ENCODE results near the gene TMIE.

Gene TMIE

DNA sequence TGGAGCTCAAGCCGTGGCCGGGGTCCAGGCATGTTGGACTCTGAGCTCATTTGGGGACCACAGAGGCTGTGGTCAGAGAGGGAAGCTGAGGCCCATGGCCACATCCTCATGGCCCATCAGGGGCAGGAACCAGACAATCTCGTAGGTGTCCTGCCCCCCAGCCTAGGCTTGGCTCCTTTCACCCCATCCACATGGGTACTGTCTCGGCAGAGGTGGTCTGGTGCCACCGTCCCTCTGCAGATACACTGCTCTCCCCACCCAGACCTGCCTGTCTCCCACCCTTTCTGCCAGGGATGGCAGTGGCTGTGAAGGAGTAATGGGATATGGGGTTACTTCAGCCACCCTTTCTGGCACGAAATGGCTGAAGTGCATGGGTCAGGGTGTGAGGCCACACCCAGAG, 8.5 kb downstream of the TMIE start:
- FAIRE-seq: no peak

DNA sequence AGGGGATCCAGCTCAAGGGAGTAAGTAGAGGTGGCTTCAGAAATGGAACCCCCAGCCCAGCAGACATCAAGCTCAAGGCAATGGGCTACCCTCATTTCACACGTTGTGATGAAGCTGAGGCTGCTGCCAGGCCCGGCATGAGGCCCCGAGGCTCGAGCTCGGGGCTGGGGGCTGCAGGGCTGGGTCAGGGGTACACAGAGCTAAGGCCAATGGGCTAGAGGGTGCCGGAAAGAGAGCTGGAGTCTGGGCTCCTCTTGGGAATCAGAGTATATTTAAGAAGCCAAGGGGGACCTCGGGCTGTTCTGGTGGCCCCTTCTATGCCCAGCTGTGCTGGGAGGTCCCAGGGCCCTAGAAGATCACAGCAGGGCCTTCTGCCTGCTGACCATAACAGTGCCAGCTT, 9.0 kb downstream of the TMIE start:
- no peak for FAIRE-seq

DNA sequence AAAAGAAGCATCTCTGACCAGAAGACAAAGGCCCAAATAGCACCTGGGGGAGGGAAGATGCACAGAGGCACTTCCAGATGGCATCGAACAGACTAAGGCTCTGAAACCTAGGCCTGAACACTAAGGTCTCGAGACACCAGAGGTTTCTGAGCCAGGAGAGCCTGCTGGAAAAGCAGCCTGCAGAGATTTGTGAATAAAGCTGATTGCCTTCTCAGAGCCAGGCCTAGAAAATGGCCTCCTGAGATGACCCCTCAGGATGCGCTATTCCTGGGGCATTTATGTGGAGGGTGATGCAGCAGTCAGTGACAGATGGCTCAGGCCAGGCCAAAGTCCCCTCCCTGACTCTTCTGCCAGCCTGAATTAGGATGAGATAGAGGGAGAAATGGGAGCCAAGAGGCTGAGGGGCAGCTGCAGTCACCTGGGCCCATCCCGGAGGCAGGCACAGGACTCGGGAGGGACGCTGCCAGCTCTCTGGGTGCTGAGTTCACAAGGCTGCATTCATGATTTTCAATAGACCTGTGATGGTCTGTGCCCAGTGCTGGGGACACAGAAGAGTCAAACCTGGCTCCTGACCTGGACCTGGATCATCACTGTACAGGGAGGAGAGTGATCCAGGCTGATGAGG, 9.6 kb downstream of the TMIE start:
- FAIRE-seq: no peak

DNA sequence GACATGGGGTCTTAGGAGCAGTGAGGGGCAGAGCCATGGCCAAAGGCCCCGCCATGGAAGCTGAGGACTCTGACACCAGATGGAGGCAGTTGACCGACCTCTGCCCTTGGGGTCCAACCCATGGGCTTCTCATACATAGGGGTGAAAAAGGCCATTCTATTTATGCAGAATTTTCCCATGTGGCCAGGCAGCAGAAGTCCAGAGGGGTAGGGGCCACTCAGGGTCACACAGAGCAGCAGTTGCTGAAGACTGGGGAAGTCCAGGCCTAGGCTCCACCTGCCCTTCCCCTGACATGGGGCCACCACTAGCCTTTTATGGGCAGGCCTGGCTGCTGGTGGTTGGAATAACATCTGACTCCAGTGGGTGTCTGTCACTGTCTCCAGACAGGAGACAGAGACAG, 10.1 kb downstream of the TMIE start:
- no peak for FAIRE-seq

DNA sequence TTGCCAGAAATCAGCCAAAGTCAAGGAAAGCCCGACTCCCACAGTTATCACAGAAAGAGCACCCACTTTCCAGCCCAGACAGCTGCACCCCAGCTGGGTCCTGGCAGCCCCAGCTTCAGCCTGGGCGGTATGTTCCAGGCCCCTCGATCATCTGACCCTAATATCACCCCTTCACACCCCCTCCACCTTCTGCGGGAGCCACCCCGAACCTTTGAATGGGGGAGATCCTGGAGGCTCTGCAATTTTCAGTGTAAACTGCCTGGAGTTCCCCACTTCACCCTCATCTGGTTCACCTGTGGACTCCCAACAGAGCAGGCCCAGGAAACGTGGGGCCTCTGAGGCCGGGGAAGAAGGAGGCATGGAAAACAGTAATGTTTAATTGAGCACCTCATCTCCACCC, 10.6 kb downstream of the TMIE start:
- no peak for FAIRE-seq

DNA sequence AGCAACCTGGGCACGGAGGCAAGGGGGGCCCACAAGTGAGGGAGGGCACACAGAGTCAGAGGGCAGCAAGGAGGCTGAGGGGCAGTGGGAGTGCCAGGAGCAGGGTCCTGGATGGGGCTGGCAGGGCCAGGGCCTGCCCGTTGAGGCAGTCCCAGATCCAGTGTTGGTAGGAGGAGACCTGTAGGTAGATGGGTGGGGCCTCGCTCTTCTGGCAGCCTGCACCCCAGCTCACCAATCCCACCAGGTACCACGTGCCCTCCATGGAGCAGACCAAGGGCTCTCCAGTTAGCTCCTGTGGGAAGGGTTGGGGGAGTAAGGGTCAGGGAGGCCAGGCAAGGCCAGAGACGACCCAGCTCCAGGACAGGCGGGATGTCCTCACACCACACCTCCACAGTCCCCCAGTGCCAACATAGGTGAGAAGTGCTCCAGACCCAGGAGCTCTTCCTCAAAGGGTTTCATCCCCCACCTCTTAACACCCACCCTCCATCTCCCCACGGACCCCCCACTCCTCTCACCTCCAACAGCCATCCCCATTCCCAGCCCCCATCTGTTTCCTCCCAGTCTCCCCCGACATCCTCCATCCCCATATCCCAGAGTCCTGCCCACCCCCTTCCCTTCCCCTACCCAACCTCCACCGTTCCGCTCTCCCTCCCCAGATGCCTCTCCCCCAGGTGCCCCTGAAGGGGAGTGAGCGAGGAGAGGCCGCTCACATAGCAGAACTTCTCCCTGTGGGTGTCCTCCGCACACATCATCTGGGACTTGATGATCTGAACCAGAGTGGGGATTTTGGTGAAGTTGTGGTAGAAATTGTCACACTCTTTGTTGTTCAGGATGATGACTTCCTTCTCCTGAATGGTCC, 11.2 kb downstream of the TMIE start:
- no peak for FAIRE-seq

DNA sequence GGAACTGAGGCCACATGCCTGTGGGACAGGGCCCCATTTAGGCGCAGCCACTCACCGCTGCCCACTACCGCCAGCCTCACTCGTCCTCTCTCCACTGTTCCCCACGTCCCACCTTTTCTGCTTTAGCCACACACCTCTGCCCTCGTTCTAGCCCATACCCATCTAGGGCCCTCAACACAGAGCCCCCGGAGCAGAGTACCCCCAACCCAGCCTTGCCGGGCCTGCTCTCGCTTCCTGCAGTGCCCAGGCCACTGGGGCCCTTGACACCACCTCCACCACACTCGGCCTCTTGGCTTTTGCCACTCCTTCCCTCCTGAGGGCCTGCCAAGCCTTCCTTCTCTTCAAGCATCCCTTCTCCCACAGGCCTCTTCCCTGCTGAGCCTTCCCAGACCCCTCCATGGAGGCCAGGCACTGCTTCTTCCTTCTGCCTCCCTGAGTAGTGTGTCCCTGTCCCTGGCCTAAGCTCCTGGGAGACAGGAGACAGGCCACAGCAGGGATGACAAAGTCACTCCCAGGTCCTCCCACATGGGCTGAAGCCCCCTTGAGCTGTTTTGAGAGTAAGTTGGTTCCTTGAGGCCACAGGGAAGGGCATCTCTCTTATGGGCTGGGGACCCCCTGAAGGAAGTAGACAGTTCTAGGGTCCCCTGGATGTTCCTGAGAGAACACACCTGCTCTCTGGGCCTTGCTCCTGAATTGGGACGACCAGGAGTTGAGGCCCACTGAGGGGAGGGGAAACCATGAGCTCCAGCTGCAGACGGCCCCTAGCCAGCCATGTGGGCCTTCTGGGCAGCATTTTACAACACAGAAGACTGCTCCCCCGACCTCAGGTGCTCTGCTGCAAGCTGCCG, 12.1 kb downstream of the TMIE start:
- no peak for FAIRE-seq

DNA sequence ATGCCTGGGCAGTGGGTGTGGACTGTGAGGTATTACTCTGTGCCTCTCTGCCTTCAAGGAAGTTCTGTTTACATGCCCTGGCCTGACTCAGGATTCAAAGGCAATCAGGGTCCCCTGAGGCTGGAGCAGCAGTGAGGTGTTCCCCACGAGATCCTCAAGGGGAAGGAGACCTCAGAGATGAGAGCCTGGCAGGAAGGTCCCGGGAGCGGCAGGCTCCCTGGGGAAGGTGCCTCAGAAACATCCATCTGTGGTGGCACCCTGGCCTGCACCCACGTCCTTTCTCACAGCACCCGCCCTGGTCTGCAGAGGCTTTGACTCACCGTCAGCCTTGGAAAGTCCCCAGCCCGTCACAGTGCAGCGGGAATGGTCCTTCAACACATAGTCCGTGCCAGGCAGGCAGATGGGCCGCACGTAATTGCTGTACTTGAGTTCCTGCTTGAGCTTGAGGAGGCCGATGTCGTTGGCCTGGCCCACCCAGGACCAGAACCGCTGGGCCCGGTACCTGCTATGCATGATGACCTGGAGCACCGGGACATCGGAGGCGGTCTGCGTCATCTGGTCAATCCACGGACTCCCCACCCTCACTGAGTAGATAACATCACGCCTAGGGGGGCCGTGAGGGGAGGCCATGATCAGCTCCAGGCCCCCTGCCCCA, 12.8 kb downstream of the TMIE start:
- FAIRE-seq: no peak

DNA sequence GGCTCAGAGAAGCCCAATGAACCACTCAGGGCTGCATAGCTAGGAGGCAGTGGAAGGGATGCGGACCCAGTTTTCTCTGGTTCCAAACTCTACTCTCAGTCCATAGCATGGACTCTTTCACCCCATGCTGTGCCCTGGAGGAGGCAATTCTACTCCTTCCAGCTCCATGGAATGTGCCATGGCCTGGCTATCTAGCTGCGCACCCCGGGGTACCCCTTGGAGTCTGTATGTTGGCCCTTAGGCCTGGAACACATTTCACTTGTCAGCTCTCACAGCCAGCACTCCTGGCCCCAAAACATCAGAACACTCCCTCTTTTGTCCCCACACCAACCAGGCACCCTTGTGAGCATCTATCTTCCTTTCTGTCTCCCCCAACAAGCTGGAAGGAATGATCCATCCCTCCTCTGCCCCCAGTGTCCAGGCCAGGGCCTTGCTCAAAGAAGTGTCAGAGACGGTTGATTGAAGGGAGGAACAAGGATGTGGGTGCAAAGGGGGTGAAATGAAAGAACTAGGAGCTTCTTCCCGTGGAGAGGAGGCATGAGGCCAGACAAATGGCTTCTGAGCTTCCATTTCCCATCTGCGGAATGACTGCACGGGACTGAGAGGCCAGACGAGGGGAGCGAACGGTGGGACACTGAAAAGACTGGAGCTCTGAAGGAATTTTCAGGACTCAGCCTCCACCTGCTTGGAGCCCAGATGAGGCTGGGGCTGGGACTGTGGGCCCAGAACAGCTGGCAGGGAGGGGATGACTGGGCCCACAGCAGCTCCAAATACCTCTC, 13.7 kb downstream of the TMIE start:
- no peak for FAIRE-seq

DNA sequence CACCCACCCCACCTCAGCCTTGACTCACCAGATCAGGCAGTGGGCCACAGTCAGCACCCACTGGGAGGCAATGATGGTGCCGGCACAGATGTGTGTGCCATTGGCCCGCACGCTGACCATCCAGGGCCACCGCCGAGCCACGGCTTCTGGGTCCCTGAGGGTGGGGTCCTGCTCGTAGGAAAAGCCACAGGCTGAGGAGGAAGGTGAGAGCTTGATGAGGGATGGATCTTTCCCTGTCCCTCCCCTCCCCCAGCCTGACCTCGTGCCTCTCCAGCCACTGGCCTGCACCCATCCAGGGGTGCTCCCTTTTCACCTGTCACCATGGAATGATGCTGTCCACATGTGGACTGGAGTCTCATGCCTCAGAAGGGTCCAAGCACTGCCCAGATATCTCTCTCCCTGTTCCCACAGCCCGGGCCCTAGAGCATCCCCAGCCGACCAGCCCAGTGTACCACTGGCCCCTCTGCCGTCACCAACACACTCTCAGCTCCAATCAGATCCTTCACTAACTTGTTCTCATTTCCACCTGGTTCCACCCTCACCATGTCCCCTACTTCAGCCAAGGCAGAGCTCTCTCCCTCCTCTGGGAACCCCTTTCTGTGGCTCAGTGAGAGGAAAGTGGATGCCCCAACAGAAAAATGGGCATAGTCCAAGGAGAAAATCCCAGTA, 14.4 kb downstream of the TMIE start:
- FAIRE-seq: no peak

DNA sequence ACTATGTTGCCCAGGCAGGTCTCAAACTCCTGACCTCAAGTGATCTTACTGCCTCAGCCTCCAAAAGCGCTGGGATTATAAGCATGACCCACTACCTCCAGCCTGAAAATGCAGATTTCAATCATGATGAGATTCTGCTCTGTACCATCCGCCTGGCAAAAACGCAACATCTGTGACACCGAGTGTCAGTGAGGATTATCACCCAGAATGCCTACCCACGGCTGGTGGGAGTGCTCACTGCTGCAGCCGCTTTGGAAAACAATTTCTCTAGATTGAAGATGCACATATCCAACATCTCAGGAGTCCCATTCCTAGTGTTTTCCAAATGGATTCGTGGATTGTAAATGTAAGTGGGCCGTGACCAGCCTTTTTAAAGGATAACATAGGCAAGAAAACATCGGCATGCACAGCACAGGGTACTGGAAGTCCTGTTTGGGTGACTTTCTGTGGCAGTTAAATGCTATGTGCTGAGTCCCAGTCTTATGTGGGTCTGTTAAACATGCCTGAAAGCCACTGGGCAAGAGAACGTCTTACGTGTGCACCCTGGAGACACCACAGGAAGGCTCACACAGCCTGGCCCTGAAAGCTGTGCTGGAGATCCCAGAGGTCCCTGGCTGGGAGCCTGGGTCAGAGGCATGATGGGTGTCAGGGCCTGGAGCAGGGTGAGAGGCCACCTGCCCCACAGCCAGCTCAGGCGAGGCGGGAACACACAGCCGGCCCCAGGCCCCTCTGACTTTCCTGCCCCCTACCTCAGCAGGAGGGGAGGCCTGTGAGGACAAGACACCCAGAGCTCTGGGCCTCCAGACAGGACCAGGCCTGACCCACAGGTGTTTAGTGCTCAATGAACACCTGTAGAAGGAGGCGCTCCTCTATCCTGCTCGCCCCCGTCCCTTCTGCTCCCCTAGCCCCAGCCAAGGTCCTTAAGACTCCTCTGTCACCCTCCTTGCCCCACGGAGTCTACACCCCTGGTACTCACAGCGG, 15.6 kb downstream of the TMIE start:
- FAIRE-seq: no peak

DNA sequence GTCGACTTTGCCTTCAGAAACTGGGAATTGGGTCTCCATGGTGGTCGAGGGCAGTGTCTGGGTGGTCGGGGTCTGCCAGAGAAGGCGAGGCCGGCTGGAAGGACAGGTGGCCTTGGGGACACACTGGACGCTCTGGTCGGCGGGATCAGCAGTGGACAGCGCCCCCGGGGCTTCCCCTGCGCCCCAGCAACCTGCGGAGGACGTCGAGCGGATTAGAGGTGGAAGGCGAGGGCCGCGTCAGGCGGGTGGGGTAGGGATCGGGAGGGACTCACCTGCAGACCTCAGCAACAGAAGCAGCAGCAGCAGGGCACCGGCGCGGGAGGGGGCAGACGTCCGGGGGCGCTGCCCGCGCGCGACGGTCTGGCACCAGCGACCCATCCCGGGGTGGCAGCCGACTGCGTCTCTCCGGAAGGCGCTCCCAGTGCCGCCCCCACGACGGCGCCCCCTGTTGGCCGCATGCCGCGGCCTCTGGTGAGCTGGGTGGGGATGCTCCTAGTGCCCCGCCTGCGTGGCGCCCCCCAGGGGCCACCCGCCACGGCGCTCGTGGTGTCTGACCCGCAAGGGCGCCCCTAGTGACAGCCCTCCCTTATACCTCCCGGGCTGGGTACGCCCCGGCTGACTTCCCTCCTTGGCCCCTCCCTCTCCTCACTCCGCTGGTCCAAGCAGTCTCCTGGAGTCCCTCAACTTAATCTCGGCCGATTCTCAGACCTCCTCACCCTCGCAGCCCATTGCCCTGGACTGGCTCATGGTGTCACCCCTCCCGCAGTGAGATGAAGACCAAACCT, 16.4 kb downstream of the TMIE start, which contains the start of gene PRSS50:
Gene PRSS50 (minus strand): TSS at position 423 of the 785 bp plus-strand sequence. CDS start 45 bp downstream, at position 378.
- FAIRE-seq: no peak

DNA sequence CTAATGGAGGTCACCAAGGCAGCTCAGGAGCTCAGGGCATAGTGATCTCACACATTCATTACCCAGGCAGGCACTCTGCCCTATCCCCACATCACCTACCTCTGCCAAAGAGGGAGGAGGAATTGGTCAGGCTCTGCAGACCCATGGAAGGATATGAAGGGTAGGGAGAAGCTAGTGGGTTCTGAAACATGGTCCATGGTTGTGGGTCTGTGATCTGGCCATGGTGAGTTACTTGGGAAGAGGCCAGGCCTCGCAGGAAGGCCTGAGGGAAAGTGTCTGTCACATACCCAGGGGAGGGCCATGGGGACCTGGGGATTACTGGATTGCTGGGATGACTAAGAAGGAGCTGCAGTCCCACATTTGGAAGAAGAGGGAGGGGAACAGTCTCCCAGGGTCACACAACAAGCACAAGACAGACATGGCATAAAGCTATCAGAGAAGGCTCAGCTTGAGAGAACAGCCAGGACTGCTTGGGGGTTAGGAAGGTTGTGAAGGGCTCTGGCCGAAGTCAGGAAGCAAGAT, 17.9 kb downstream of the TMIE start:
- no peak for FAIRE-seq

DNA sequence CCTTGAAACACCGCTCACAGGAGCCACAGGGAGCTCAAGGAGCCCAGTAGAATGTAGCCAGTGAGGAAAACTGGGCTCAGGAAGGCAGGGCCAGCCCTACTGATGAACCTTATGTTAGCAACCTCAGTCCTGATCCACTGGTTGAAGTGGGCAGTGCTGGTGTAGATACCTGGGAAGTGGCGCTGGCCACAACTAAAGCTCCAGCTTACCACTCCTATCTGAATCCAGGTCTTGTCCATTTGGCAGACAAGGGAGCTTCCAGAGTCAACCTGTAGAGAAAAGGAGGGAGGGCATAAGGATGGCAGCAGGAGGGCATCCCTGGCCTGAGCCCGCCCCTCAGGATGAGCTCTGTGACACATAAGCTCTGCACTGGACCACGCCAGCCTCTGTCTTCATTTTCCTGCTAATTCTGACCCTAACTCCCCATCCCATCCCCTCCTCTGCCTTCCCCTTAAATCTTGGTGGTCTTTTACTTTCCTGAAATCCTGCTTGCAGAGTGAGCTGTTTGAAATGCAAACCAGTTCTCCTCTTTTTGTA, 18.6 kb downstream of the TMIE start:
- no peak for FAIRE-seq

DNA sequence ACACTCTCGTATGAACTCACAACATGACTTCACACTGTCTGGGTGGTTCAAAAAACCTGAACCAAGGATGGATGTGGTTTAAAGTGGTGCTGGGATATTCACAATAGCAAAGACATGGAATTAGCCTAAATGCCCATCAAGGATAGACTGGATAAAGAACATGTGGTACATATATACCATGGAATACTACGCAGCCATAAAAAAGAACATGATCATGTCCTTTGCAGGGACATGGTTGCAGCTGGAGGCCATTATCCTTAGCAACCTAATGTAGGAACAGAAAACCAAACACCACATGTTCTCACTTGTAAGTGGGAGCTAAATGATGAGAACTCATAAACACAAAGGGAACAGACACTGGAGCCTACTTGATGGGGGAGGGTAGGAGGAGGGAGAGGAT, 19.8 kb downstream of the TMIE start:
- no peak for FAIRE-seq

DNA sequence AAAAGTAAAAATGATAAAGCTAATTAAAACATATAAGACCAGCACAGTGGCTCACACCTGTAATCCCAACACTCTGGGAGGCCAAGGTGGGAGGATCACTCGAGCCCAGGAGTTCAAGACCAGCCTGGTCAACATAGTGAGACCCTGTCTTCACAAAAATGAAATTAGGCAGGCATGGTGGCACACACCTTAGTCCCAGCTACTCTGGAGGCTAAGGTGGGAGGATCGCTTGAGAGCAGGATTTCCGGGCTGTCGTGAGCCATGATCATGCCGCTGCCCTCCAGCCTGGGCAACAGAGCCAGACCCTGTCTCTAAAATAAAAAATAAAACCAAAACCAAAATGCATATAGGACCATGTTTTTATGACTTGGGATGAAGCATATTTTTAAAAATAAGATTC, 21.3 kb downstream of the TMIE start:
- FAIRE-seq: no peak

DNA sequence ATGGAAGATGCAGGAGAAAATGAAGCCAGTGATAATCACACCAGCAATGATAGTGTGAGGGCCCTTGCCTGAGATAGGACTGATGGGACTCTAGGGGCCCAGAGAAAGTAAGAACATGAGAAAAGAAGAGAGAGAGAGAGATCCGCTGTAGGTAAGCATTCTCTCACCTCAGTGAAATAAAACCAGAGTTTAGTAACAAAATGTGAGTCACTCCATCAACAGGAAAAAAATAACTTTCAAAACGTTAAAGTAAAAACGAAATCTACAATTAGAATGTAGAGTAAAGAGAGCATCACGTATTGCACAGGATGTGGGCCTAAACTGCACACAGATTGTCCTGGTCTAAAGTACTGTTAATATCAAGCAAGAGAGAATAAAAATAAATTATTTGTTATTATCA, 23.2 kb downstream of the TMIE start:
- FAIRE-seq: no peak

DNA sequence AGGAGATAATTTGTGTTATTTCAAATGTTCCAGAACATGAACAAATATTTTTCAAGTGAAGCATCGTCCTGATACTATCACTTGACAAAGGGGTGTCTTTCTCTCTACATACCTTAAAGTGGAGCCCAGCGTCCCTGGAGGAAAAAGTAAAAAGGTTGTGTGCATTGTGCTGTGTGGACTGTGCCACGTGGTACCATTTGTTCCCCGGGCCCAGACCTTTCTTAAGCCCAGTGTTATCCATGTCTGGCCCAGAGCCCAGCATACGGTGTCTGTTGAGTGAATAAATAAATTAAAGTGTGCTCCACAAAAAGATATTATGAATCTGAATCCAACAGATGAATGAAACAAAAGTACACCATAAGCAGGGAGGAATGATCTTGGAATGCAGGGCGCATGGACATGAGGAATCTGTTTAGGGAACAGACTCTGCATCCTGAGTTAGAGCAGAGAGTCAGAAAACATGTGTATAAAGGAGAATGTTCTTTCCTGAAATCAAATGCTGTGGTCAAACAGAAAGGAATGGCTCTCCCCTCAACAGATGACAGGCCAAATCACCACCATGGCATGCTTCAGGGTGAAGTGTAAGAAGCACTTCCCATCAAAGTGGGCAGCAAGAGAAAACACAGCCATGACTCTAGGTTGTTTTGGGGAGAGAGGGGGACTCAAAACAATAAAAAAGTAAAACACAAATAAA, 24.6 kb downstream of the TMIE start:
- no peak for FAIRE-seq
